HepG2 (cell line): ENCODE data around the gene C13orf46.

Experiments used
- HOXA5 ChIP-seq: sonication (generic); formaldehyde crosslinking; IDR thresholded peaks from 2 replicates; pipeline ENCODE4 v1.4.0; 2020; ENCODE audit warnings: missing genetic modification reagents
- KLF6 ChIP-seq: IDR thresholded peaks from 2 replicates; pipeline ENCODE4 v1.8.0; 2016; ENCODE audit warnings: missing biosample characterization, missing genetic modification reagents
- NR1H2 ChIP-seq: sonication (generic); formaldehyde crosslinking; IDR thresholded peaks from 2 replicates; pipeline ENCODE4 v1.8.1; 2022; ENCODE audit warnings: low read depth, missing genetic modification reagents, borderline replicate concordance
- POLR2AphosphoS5 ChIP-seq: IDR thresholded peaks from 2 replicates; pipeline ENCODE4 v1.6.1; 2012; ENCODE audit warnings: low read depth, low read length
- SMARCC2 ChIP-seq: fragments of 450-650 bp; IDR thresholded peaks from 2 replicates; pipeline ENCODE4 v1.6.1; 2017; ENCODE audit warnings: antibody characterized with exemption, mild to moderate bottlenecking
- ZFP37 ChIP-seq: sonication (generic); formaldehyde crosslinking; IDR thresholded peaks from 2 replicates; pipeline ENCODE4 v1.4.0; 2020; ENCODE audit warnings: missing genetic modification reagents, borderline replicate concordance
- ZNF777 ChIP-seq: sonication (generic); formaldehyde crosslinking; IDR thresholded peaks from 2 replicates; pipeline ENCODE4 v1.4.0; 2020; ENCODE audit warnings: missing genetic modification reagents
- ZSCAN29 ChIP-seq: sonication (generic); formaldehyde crosslinking; conservative IDR thresholded peaks from 2 replicates; pipeline ENCODE4 v1.4.0; 2020; ENCODE audit warnings: mild to moderate bottlenecking, missing genetic modification reagents
- TF ChIP-seq, protein P1 (sequence below): IDR thresholded peaks from 2 replicates; pipeline ENCODE4 v1.6.1; 2016; ENCODE audit warnings: control low read depth
- TF ChIP-seq, protein P2 (sequence below): sonication (generic); formaldehyde crosslinking; IDR thresholded peaks from 2 replicates; pipeline ENCODE4 v1.5.0; 2020; ENCODE audit warnings: mild to moderate bottlenecking, missing genetic modification reagents, moderate library complexity
- TF ChIP-seq, protein P3 (sequence below): sonication (generic); formaldehyde crosslinking; IDR thresholded peaks from 2 replicates; pipeline ENCODE4 v1.5.0; 2020; ENCODE audit warnings: missing genetic modification reagents, mild to moderate bottlenecking, borderline replicate concordance
- TF ChIP-seq, protein P4 (sequence below): sonication (generic); formaldehyde crosslinking; conservative IDR thresholded peaks from 2 replicates; pipeline ENCODE4 v1.4.0; 2020; ENCODE audit warnings: missing genetic modification reagents

DNA sequence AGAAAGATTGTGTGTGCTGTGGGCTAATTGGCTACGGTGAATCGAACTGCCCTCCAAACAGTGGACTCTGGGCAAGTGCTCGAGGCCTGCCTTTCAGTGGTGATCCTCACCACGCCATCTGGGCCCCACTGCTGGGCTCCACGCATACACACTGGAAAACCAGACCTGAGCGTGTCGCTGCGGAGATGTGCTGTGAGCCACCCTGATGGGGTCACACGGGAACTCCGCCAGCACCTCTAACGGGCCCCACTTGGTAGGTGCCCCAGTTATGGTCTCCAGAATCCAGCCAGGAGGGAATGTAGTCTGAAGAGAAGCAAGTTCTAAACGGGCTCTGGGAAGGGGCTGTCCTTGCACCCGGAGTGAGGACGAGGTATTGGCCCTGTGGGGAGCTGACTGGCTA lies 39.3 kb downstream of the C13orf46 start:
- no peak for TF ChIP-seq ZFP37 (CRISPR knock-in tag)
- TF ChIP-seq, protein P1, sequence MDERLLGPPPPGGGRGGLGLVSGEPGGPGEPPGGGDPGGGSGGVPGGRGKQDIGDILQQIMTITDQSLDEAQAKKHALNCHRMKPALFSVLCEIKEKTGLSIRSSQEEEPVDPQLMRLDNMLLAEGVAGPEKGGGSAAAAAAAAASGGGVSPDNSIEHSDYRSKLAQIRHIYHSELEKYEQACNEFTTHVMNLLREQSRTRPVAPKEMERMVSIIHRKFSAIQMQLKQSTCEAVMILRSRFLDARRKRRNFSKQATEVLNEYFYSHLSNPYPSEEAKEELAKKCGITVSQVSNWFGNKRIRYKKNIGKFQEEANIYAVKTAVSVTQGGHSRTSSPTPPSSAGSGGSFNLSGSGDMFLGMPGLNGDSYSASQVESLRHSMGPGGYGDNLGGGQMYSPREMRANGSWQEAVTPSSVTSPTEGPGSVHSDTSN = no peak
- TF ChIP-seq KLF6 (CRISPR knock-in tag) = no peak
- no peak for TF ChIP-seq ZSCAN29
- TF ChIP-seq, protein P2, sequence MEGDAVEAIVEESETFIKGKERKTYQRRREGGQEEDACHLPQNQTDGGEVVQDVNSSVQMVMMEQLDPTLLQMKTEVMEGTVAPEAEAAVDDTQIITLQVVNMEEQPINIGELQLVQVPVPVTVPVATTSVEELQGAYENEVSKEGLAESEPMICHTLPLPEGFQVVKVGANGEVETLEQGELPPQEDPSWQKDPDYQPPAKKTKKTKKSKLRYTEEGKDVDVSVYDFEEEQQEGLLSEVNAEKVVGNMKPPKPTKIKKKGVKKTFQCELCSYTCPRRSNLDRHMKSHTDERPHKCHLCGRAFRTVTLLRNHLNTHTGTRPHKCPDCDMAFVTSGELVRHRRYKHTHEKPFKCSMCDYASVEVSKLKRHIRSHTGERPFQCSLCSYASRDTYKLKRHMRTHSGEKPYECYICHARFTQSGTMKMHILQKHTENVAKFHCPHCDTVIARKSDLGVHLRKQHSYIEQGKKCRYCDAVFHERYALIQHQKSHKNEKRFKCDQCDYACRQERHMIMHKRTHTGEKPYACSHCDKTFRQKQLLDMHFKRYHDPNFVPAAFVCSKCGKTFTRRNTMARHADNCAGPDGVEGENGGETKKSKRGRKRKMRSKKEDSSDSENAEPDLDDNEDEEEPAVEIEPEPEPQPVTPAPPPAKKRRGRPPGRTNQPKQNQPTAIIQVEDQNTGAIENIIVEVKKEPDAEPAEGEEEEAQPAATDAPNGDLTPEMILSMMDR = no peak
- TF ChIP-seq SMARCC2 = no peak
- TF ChIP-seq POLR2AphosphoS5 = no peak
- TF ChIP-seq NR1H2 (CRISPR knock-in tag) = no peak
- no peak for TF ChIP-seq HOXA5 (CRISPR knock-in tag)
- no peak for TF ChIP-seq ZNF777 (CRISPR knock-in tag)
- TF ChIP-seq, protein P3, sequence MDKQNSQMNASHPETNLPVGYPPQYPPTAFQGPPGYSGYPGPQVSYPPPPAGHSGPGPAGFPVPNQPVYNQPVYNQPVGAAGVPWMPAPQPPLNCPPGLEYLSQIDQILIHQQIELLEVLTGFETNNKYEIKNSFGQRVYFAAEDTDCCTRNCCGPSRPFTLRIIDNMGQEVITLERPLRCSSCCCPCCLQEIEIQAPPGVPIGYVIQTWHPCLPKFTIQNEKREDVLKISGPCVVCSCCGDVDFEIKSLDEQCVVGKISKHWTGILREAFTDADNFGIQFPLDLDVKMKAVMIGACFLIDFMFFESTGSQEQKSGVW (CRISPR knock-in tag) = no peak
- TF ChIP-seq, protein P4, sequence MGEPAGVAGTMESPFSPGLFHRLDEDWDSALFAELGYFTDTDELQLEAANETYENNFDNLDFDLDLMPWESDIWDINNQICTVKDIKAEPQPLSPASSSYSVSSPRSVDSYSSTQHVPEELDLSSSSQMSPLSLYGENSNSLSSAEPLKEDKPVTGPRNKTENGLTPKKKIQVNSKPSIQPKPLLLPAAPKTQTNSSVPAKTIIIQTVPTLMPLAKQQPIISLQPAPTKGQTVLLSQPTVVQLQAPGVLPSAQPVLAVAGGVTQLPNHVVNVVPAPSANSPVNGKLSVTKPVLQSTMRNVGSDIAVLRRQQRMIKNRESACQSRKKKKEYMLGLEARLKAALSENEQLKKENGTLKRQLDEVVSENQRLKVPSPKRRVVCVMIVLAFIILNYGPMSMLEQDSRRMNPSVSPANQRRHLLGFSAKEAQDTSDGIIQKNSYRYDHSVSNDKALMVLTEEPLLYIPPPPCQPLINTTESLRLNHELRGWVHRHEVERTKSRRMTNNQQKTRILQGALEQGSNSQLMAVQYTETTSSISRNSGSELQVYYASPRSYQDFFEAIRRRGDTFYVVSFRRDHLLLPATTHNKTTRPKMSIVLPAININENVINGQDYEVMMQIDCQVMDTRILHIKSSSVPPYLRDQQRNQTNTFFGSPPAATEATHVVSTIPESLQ (CRISPR knock-in tag) = no peak
